ENCODE results near the gene PHLDB2. TPM values are rescaled to one million over a fixed set of nuclear protein-coding genes. Genes with fewer than 3 reads are reported as not detected.

PHLDB2 gene
- polyA plus RNA-seq, 1 donor (not counting 4 experiments of a cell fraction or from before 2014, with no cell fraction given), result 150 TPM

DNA sequence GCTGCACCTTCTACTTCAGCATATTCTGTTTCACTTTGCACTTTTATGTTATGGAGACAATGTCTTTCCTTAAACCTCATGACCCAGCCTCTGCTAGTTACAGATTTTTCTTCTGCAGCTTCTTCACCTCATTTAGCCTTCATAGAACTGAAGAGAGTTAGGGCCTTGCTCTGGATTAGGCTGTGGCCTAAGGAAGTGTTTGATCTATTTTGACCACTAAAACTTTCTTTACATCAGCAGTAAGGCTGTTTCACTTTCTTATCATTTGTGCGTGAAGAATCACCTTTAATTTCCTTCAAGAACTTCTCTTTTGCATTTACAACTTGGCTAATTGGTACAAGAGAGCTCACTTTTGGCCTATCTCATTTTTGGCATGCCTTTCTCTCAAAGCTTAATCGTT lies 40.9 kb downstream of the PHLDB2 start:
- Histone ChIP-seq H3K36me3 (ENCODE audit: control insufficient read depth in 2 of 2, extremely low read depth in 1 of 2, insufficient read depth in 2 of 2, low read length in 2 of 2) (peaks cover 7 to 19% of the 10 kb centered on the region in 2 experiments), H4K20me1 (ENCODE audit: control insufficient read depth, extremely low read depth, insufficient read depth, low read length) (peaks cover 2% of the 10 kb centered on the region), H3K27me3 (ENCODE audit: control insufficient read depth, extremely low read depth, insufficient read depth, low read length) (no peaks in the 10 kb centered on the region), H3K79me2 (ENCODE audit: control insufficient read depth, insufficient read depth, low read length) (peaks cover 86% of the 10 kb centered on the region), H3K9ac (ENCODE audit: control insufficient read depth, extremely low read depth, insufficient read depth, low read length) (no peak overlapping the region), H3K27ac (ENCODE audit: control insufficient read depth, insufficient read depth, low read length) (no peak overlapping the region), H3K4me2 (ENCODE audit: control insufficient read depth, extremely low read depth, insufficient read depth, low read depth, low read length) (no peak overlapping the region), H3K9me3 (ENCODE audit: control insufficient read depth, low read depth, low read length) (no peaks in the 10 kb centered on the region), H2AFZ (ENCODE audit: control insufficient read depth, low read length) (no peak overlapping the region), H3K9me1 (ENCODE audit: control insufficient read depth, extremely low read depth, insufficient read depth, low read length) (peaks cover 2% of the 10 kb centered on the region), H3K4me1 (ENCODE audit: control insufficient read depth, extremely low read depth, insufficient read depth, low read length) (peaks cover 39% of the 10 kb centered on the region), H3K4me3 (ENCODE audit: control insufficient read depth in 2 of 3, extremely low read depth in 1 of 3, insufficient read depth in 2 of 3, low read depth in 1 of 3, low read length in 3 of 3) (no peak overlapping the region)
- dilution Hi-C loops (cut with MboI; ENCODE audit: extremely low pct_ligation_motif_present, low sequenced_read_pairs), result no loop called here
- DNase-seq (ENCODE audit: low read depth, low spot score), result no peak
- no peak for FAIRE-seq
- TF ChIP-seq EZH2 (IDR thresholded peaks at IDR 0.05; ENCODE audit: low read length) (no peak), CTCF (optimal IDR thresholded peaks at IDR 0.05 in 1 of 3, IDR thresholded peaks at IDR 0.05 in 1 of 3, conservative IDR thresholded peaks at IDR 0.05 in 1 of 3; ENCODE audit: extremely low read depth in 1 of 3, insufficient read depth in 2 of 3, low read length in 3 of 3) (no peak)

GRCh38 chr3:111901637-111902036 lies 42.6 kb downstream of the PHLDB2 start:
- no peaks in the 10 kb centered on the region for H3K27me3 ChIP-seq (ENCODE audit: control insufficient read depth, extremely low read depth, insufficient read depth, low read length)
- FAIRE-seq (no peak), DNase-seq (ENCODE audit: low read depth, low spot score) (no peak)
- H3K36me3 ChIP-seq (ENCODE audit: control insufficient read depth in 2 of 2, extremely low read depth in 1 of 2, insufficient read depth in 2 of 2, low read length in 2 of 2), result peaks cover 10 to 34% of the 10 kb centered on the region in 2 experiments
- TF ChIP-seq CTCF (optimal IDR thresholded peaks at IDR 0.05 in 1 of 3, IDR thresholded peaks at IDR 0.05 in 1 of 3, conservative IDR thresholded peaks at IDR 0.05 in 1 of 3; ENCODE audit: extremely low read depth in 1 of 3, insufficient read depth in 2 of 3, low read length in 3 of 3) (no peak), EZH2 (IDR thresholded peaks at IDR 0.05; ENCODE audit: low read length) (no peak)
- H3K79me2 ChIP-seq (ENCODE audit: control insufficient read depth, insufficient read depth, low read length), result peaks cover 86% of the 10 kb centered on the region
- peaks cover 47% of the 10 kb centered on the region for H3K4me1 ChIP-seq (ENCODE audit: control insufficient read depth, extremely low read depth, insufficient read depth, low read length)
- no peak overlapping the region for H3K4me2 ChIP-seq (ENCODE audit: control insufficient read depth, extremely low read depth, insufficient read depth, low read depth, low read length)
- no peak overlapping the region for H2AFZ ChIP-seq (ENCODE audit: control insufficient read depth, low read length)
- H3K9me1 ChIP-seq (ENCODE audit: control insufficient read depth, extremely low read depth, insufficient read depth, low read length), result peaks cover 2% of the 10 kb centered on the region
- no peaks in the 10 kb centered on the region for H3K9me3 ChIP-seq (ENCODE audit: control insufficient read depth, low read depth, low read length)
- H3K9ac ChIP-seq (ENCODE audit: control insufficient read depth, extremely low read depth, insufficient read depth, low read length), result no peak overlapping the region
- H3K27ac ChIP-seq (ENCODE audit: control insufficient read depth, insufficient read depth, low read length), result peak overlapping the region; percentile 96
- no peak overlapping the region for H3K4me3 ChIP-seq (ENCODE audit: control insufficient read depth in 2 of 3, extremely low read depth in 1 of 3, insufficient read depth in 2 of 3, low read depth in 1 of 3, low read length in 3 of 3)
- dilution Hi-C loops (cut with MboI; ENCODE audit: extremely low pct_ligation_motif_present, low sequenced_read_pairs), result no loop called here
- no peaks in the 10 kb centered on the region for H4K20me1 ChIP-seq (ENCODE audit: control insufficient read depth, extremely low read depth, insufficient read depth, low read length)

Data from keratinocyte (primary cell).